ENCODE results near the gene GTF2F2.

The GTF2F2 gene

DNA sequence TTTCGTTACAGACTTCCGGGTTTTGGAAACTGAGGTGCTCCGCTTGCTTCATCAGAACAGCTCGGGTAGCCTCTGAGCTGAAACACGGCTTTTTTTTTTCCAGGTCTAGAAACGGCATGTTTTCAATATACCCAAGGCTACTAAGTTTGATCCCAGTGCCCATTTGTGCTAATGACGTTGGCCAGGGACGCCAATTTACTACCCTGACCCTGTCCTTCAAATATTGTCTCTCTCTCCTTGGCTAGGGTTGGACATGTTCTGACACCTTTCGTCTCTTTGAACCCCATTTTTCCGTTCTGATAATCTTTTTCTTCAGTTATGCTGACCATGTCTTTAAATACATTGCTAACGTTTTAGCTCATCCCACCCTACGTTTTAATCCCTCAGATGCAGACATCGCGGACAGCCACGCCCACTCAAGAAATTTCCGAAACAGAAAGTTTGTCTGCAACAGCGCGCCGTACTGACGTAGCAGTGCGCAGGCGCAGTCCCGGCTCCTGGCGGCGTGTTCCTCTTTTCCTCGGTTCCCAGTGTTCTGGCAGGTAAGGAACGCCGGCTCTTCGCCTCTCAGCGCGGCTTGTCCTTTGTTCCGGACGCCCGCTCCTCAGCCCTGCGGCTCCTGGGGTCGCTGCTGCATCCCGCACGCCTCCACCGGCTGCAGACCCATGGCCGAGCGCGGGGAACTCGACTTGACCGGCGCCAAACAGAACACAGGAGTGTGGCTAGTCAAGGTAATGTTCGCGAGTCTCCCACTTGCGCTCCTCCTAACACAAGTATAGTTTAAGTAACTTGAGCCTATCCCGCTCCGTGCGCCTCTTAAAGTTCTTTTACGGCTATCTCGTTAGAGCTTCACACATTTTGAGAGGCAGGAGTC, at the start of gene GTF2F2:
TSS of gene GTF2F2 (plus strand) at position 520 of the 874 bp plus-strand sequence. CDS start at position 666, 146 bp downstream.
- peak; percentile 74 to 77 for DNase-seq (ENCODE audit: low read depth in 2 of 2)

DNA sequence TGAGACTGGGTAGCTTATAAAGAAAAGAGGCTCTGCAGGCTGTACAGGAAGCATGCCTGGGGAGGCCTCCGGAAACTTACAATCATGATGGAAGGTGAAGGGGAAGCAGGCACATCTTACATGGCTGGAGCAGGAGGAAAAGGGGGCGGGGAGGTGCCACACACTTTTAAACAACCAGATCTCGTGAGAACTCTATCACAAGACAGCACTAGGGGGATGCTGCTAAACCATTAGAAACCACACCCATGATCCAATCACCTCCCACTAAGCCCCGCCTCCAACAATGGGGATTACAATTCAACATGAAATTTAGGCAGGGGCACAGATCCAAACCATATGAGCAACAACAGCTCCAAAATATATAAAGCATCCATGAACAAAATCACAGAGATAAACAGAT, 46.5 kb upstream of the GTF2F2 start:
- no peak for DNase-seq (ENCODE audit: low read depth in 2 of 2)

DNA sequence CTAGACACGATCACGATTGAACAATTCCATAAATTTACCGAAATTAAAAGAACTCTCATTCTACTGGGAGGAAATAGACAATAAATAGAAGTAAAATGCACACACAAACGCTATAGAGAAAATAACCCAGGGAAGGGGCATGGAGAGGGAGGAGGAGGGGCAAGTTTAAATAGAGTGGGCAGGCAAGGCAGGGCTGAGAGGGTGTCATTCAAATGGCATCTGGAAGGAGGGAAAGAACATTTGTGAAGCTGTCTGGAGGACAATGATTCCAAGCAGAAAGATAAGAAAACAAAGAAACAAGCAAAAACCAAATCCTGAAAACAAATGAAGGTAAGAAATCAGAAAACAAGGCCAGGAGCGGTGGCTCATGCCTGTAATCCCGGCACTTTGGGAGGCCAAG, 45.6 kb upstream of the GTF2F2 start:
- no peak for DNase-seq (ENCODE audit: low read depth in 2 of 2)

DNA sequence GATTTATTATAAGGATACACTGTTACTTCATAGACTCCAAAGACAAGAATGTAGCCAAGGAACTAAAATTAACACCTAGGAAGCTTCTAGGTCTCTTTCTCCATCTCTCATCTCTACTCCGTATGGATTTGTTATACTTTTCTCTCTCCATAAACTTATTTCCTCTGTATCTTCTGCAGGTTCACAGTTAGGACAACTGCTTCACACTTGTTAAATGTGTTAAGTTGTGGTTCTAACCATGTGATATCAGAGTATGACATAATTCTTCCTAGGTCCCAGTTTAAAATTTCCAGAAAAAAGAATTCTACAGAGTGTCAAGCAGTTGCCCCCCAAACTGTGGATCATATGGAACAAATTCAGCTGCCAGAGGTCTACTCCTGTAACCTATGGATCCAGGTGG, 42.3 kb upstream of the GTF2F2 start:
- no peak for DNase-seq (ENCODE audit: low read depth in 2 of 2)

GRCh38 chr13:45082964-45083363, 37.3 kb upstream of the GTF2F2 start:
- no peak for DNase-seq (ENCODE audit: low read depth in 2 of 2)

GRCh38 chr13:45084515-45084914, 35.8 kb upstream of the GTF2F2 start:
- no peak for DNase-seq (ENCODE audit: low read depth in 2 of 2)

- no peak for DNase-seq (ENCODE audit: low read depth in 2 of 2)
Observed at GRCh38 chr13:45086484-45086883, 33.8 kb upstream of the GTF2F2 start.

DNA sequence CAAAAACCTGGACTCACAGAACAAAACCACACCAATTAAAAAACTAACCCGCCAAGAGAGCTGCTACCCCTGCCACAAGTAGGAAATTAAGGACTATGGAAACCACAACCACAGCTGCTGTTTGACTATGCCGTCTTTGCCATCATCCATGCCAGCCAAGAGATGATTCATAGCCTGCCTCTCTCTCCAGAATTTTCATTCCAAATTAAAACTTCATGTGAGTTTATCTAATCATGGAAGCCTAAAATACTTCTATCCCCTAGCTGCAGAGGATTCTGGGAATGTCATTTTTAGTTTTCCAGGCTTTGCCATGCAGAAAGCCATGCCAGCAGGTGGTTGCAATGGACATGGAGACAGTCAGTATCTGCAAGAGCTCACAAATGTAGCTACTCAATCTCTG, 27.6 kb upstream of the GTF2F2 start:
- DNase-seq (ENCODE audit: low read depth in 2 of 2), result no peak

DNA sequence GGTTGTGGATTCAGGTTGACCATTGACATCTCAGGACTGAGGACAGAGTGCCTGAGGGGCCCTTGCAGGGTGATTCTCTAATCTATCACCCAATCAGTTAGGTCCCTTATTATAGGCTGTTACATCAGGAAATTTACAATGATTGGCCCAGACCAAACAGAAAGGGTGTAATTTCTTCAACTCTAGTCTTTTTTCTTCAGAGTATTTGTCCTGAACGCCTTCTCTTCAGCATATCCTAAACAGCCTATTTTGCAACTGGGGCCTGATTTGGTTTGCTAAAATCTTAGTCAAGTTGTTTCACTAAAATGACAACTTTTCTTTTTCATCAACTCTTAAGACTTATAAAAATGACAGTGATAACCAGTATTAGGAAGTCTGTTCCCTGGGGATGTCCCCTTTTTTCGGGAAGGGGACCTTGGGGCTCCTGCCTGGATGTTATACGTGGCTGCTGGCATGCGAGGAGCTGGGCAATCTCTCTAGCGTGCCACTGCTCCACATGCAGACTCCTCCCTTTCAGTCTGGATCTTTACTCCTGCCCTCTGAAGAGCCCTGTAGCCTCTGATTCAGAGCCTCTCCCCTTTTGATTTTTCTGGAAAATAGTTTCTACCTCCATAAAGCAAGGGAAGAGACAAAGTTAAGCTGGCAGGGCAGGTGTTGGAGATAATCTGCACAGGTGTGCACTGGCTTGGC, 19.6 kb upstream of the GTF2F2 start:
- DNase-seq (ENCODE audit: low read depth in 2 of 2), result no peak

DNA sequence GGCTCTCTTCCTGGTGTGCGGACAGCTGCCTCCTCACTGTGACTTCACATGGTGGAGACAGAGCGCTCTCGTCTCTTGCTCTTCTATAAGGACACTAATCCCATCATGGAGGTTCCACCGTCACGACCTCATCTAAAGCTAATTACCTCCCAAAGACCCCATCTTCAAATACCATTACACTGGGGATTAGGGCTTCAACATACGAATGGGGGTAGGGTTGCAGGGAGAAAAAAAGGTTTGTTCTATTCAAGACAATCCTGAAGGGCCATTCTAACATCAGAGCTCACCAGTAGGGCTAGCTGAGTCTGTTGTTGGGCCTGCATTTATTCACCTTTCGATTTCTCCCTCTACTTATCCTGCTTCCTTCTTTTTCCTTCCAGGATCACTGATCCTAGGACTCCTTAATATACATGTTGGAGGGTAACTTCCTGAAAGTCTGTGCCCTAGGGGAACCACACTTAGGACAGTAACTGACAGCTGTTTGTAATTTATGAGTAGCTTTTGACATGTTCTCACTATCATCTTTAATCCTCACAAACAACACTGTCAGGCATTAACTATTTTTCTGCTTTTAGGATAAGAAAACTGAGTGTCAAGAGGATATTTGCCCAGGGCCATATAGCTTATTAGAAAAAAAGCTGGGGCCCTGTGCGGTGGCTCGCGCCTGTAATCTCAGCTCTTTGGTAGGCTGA, 18.8 kb upstream of the GTF2F2 start:
- no peak for DNase-seq (ENCODE audit: low read depth in 2 of 2)

DNA sequence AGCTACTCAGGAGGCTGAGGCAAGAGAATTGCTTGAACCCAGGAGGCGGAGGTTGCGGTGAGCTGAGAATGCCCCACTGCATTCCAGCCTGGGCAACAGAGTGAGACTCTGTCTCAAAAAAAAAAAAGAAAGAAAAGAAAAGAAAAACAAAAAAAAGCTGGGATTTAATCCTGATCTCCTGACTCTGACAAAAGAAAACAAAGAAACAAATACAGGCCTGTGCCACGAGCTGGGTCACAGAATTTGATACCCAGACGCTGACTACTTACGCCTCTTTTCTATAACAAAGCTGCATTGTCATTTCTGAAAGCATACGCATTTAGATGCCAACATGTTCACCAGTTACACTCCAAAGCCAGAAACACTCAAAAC, 18.2 kb upstream of the GTF2F2 start:
- no peak for DNase-seq (ENCODE audit: low read depth in 2 of 2)

- DNase-seq (ENCODE audit: low read depth in 2 of 2), result no peak
Observed at GRCh38 chr13:45103449-45103848, 16.9 kb upstream of the GTF2F2 start.

- DNase-seq (ENCODE audit: low read depth in 2 of 2), result no peak
Observed at GRCh38 chr13:45104261-45104660, 16.0 kb upstream of the GTF2F2 start.

- DNase-seq (ENCODE audit: low read depth in 2 of 2), result no peak
Observed at GRCh38 chr13:45105895-45106294, 14.4 kb upstream of the GTF2F2 start.

- DNase-seq (ENCODE audit: low read depth in 2 of 2), result no peak
Observed at GRCh38 chr13:45107539-45107938, 12.8 kb upstream of the GTF2F2 start.

DNA sequence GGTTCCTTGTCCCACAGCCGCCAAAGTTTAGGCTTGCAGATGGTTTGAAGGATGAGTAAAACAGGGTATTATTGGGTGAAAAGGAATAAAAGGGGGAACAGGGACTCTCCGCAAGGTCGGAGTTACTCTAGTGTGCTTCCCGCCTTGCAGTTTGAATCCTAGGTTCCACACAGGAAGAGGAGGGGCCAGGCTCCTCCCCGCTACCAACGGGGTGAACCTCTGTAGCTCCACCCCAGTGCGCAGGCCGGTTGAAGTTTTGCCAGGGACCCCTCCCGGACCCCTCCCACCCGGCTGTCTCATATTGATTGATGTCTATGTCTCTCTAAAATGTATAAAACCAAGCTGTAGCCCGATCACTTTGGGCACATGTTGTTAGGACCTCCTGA, 11.6 kb upstream of the GTF2F2 start:
- no peak for DNase-seq (ENCODE audit: low read depth in 2 of 2)

- DNase-seq (ENCODE audit: low read depth in 2 of 2), result no peak
Observed at GRCh38 chr13:45109102-45109720, 11.1 kb upstream of the GTF2F2 start.

DNA sequence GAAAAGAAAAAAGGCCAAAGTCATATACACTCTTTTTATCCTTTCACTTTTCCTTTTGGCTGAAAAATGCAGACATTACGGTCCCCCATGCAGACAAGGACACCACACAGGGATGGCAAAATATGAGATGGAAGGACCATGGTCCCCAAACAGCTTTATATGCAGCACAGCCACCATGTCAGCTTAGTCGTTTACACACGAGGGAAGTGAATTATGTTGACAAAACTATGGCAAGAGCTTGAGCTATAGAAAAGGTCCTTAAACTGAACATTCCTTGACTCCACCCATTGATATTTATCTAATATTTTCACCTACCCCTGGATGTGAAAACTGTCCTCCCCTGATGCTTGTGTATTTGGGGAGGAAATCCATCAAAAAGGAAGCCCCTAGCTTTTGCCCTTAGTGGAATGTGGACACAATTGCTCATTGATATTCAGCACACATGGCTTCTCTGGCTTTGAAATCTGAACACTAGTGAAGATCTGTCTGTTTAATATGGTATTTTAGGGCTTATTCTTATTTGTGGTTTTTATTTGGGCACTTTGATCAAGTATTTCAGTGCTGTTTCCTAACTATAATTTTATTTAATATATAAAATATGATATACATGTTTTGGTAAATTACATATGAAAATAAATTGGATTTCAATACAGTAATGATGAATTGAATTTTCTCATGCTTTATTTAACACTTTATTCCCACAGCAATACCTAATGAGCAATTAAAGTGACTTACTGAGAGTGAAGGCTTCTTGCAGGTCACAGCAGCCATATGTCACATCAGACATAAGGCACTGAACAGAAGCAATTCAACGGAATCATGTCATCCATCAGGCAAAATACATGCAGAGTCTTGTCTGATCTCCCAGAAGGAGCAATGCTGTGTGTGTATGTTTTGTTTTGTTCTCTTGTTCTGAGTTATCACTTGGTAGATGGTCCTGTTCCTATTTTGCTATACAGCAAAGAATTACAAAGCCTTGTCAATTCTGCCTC, 6.8 kb upstream of the GTF2F2 start:
- DNase-seq (ENCODE audit: low read depth in 2 of 2), result no peak

DNA sequence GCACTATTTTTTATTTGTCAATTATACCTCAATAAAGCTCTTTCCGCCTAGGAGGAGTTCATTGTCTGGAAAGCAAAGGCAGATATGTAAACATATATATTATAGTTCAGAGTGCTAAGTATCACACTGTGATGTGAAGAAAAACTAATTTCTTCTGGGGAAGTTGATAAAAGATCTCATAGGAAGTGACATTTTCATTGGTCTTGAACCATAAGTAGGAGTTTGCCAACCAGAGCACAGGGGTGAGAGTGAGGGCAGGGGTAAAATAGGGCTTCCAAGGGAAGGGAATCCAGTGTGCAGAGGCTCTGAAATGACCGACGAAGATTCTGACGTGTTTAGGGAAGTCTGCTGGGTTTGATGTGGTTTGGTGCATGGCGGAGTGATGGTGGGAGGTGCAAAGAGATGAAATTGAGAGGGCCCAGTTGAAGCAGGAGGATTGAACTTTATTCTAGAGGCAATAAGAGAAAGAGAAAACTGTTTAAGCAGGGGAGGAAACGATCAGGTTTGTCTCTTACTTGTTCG, 780 bp upstream of the GTF2F2 start:
- peak; percentile 23 to 32 for DNase-seq (ENCODE audit: low read depth in 2 of 2)

- no peak for DNase-seq (ENCODE audit: low read depth in 2 of 2)
Observed at GRCh38 chr13:45120967-45121831, 889 bp downstream of the GTF2F2 start.

All from stimulated activated CD8-positive, alpha-beta memory T cell treated with anti-CD3 and anti-CD28 coated beads, Interleukin-15, amount 100 ng/mL, for 4 hours (primary cell).